Mammary epithelial cell (primary cell): ENCODE results near the gene RPS6KA5.

Source experiments
- CTCF ChIP-seq, 2 donors: IDR thresholded peaks in 1 of 2; conservative IDR thresholded peaks in 1 of 2; 2 replicates each; pipeline ENCODE4 v1.5.1; 2011 to 2012; ENCODE audit warnings: inconsistent platforms in 2 of 2, low read length in 2 of 2, mild to moderate bottlenecking in 2 of 2, control low read depth in 1 of 2, low read depth in 1 of 2; ENCODE audit not compliant: insufficient read depth in 1 of 2; ENCODE audit errors: extremely low read depth in 1 of 2
- EZH2 ChIP-seq: IDR thresholded peaks from 2 replicates; pipeline ENCODE4 v1.6.1; 2012; ENCODE audit warnings: low read length, inconsistent platforms, borderline replicate concordance

- TF ChIP-seq CTCF (conservative IDR thresholded peaks at IDR 0.05 in 1 of 2, IDR thresholded peaks at IDR 0.05 in 1 of 2; ENCODE audit: extremely low read depth in 1 of 2, insufficient read depth in 1 of 2, low read depth in 1 of 2, low read length in 2 of 2) (no peak), EZH2 (no peak)
Observed at GRCh38 chr14:91027561-91027960, 32.9 kb downstream of the RPS6KA5 start.
